ENCODE results near the gene KCNIP4.

Gene KCNIP4

GRCh38 chr4:21790438-21791029, 158.0 kb downstream of the KCNIP4 start:
- H3K9me3 ChIP-seq, result no peaks in the 10 kb centered on the region
- no peak overlapping the region for H3K4me3 ChIP-seq (ENCODE audit: low read depth in 1 of 2, low read length in 1 of 2)
- no peak for TF ChIP-seq CTCF (IDR thresholded peaks at IDR 0.05)

GRCh38 chr4:21780148-21780547, 168.4 kb downstream of the KCNIP4 start:
- no peaks in the 10 kb centered on the region for H3K36me3 ChIP-seq
- H3K27ac ChIP-seq, result no peak overlapping the region
- no peak for TF ChIP-seq CTCF (IDR thresholded peaks at IDR 0.05)
- peaks cover 6% of the 10 kb centered on the region for H3K27me3 ChIP-seq
- H3K4me3 ChIP-seq (ENCODE audit: low read depth in 1 of 2, low read length in 1 of 2), result no peak overlapping the region
- peaks cover 4 to 5% of the 10 kb centered on the region in 2 experiments for H3K4me1 ChIP-seq (ENCODE audit: control insufficient read depth in 1 of 2, insufficient read depth in 1 of 2, low read depth in 1 of 2, low read length in 1 of 2)
- no peaks in the 10 kb centered on the region for H3K9me3 ChIP-seq

More at GRCh38 chr4:21790438-21791029, 158.0 kb downstream of the KCNIP4 start:
- Histone ChIP-seq H3K4me1 (ENCODE audit: control insufficient read depth in 1 of 2, insufficient read depth in 1 of 2, low read depth in 1 of 2, low read length in 1 of 2) (no peaks in the 10 kb centered on the region), H3K27ac (no peak overlapping the region), H3K27me3 (no peaks in the 10 kb centered on the region), H3K36me3 (no peaks in the 10 kb centered on the region)

- Histone ChIP-seq H3K27ac (no peak overlapping the region), H3K27me3 (peaks cover 6% of the 10 kb centered on the region), H3K4me1 (ENCODE audit: control insufficient read depth in 1 of 2, insufficient read depth in 1 of 2, low read depth in 1 of 2, low read length in 1 of 2) (peaks cover 4 to 5% of the 10 kb centered on the region in 2 experiments), H3K36me3 (no peaks in the 10 kb centered on the region), H3K4me3 (ENCODE audit: low read depth in 1 of 2, low read length in 1 of 2) (no peak overlapping the region), H3K9me3 (no peaks in the 10 kb centered on the region)
- TF ChIP-seq CTCF (IDR thresholded peaks at IDR 0.05), result no peak
These were observed 169.9 kb downstream of the KCNIP4 start for GRCh38 chr4:21778702-21779101.

GRCh38 chr4:21775703-21776102, 172.9 kb downstream of the KCNIP4 start:
- no peak overlapping the region for H3K27ac ChIP-seq
- TF ChIP-seq CTCF (IDR thresholded peaks at IDR 0.05), result no peak
- no peaks in the 10 kb centered on the region for H3K9me3 ChIP-seq
- no peaks in the 10 kb centered on the region for H3K27me3 ChIP-seq
- H3K36me3 ChIP-seq, result no peaks in the 10 kb centered on the region
- H3K4me1 ChIP-seq (ENCODE audit: control insufficient read depth in 1 of 2, insufficient read depth in 1 of 2, low read depth in 1 of 2, low read length in 1 of 2), result peaks cover 4 to 5% of the 10 kb centered on the region in 2 experiments
- H3K4me3 ChIP-seq (ENCODE audit: low read depth in 1 of 2, low read length in 1 of 2), result no peak overlapping the region

GRCh38 chr4:21769404-21770147, 179.0 kb downstream of the KCNIP4 start:
- Histone ChIP-seq H3K4me1 (ENCODE audit: control insufficient read depth in 1 of 2, insufficient read depth in 1 of 2, low read depth in 1 of 2, low read length in 1 of 2) (no peaks in the 10 kb centered on the region), H3K27ac (no peak overlapping the region), H3K4me3 (ENCODE audit: low read depth in 1 of 2, low read length in 1 of 2) (no peak overlapping the region), H3K9me3 (no peaks in the 10 kb centered on the region), H3K27me3 (no peaks in the 10 kb centered on the region), H3K36me3 (no peaks in the 10 kb centered on the region)
- TF ChIP-seq CTCF (IDR thresholded peaks at IDR 0.05), result no peak

Measured in neutrophil (primary cell).